Mucosa of descending colon (tissue), 3 donors: Measurements from ENCODE around the gene INPP5F. TPM values are rescaled to one million over a fixed set of nuclear protein-coding genes. Genes with fewer than 3 reads are reported as not detected.

ENCODE experiments used
- ATAC-seq: fragments of 200-7000 bp; cut with Tn5 transposase; one replicate; pipeline ENCODE4 v1.9.1; 2020; ENCODE audit warnings: mild to moderate bottlenecking, moderate library complexity
- DNase-seq, 3 donors: peaks; one replicate each; pipeline ENCODE4 v3.0.0-alpha.2; 2020
- H3K36me3 ChIP-seq: fragments of 200-600 bp; one replicate; pipeline ENCODE4 v1.8.0; 2021; ENCODE audit warnings: low read depth, mild to moderate bottlenecking
- H3K4me1 ChIP-seq: fragments of 200-600 bp; one replicate; pipeline ENCODE4 v1.8.0; 2021; ENCODE audit warnings: low read depth, mild to moderate bottlenecking
- H3K4me3 ChIP-seq: fragments of 200-600 bp; one replicate; pipeline ENCODE4 v1.8.0; 2021; ENCODE audit warnings: mild to moderate bottlenecking
- H3K9me3 ChIP-seq: fragments of 200-600 bp; one replicate; pipeline ENCODE4 v1.8.0; 2021; ENCODE audit warnings: mild to moderate bottlenecking
- intact Hi-C, 2 donors: fragments of 100-400 bp; cut with DNase I in 1 of 2; cut with micrococcal nuclease in 1 of 2; formaldehyde crosslinking; loops; one replicate each; pipeline versions ENCODE4 v1.11.0 to v1.11.1; 2022; cut with DNase I, micrococcal nuclease
- total RNA-seq, 3 donors: library from RNA; stranded (reverse); fragmentation: NEBNext Ultra II Directional in 2 of 3; extraction: Animal tissue kit (Norgen Biotek cat#: 25700) in 2 of 3; gene quantifications; one replicate each; pipeline versions ENCODE4 v1.2.1 to v1.2.4, GENCODE V29; 2021 to 2023
- TF ChIP-seq, protein P1 (sequence below): fragments of 200-600 bp; IDR thresholded peaks from one replicate; pipeline ENCODE4 v1.8.0; 2022; ENCODE audit warnings: antibody characterized with exemption, mild to moderate bottlenecking
- donor health status: DM: no; HTN: no; CAD: no; lungs with moderate emphysema.
- donor health status: DM: no; HTN: no; CAD: no.
- donor health status: DM: no; HTN: yes; CAD: no.

INPP5F gene
- total RNA-seq, 3 donors from 2014 or later: 12.5 to 19.9 (median 13.2) TPM

DNA sequence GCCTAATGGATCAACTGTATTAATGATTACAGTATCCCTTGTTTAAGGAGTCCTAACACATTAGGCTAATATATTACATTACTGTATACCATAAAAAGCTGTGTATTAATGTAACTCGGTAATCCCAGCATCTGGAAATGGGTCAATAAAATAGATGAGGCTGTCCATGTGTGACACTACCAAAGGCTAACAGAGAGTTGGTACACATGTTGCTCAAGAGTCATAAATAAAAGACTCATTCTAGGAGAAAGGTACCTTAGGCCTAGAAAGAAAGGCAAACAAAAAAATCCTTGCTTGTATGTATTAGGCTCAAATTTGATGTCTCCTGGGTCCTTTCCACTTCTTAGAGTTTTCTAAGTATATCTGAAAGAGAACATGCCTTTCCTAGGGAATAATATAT, 132.2 kb downstream of the INPP5F start:
- Histone ChIP-seq H3K9me3 (no peaks in the 10 kb centered on the region), H3K4me3 (no peak overlapping the region), H3K4me1 (peaks cover 3% of the 10 kb centered on the region), H3K36me3 (no peaks in the 10 kb centered on the region)
- DNase-seq (no peak), ATAC-seq (no peak)
- TF ChIP-seq, protein P1, sequence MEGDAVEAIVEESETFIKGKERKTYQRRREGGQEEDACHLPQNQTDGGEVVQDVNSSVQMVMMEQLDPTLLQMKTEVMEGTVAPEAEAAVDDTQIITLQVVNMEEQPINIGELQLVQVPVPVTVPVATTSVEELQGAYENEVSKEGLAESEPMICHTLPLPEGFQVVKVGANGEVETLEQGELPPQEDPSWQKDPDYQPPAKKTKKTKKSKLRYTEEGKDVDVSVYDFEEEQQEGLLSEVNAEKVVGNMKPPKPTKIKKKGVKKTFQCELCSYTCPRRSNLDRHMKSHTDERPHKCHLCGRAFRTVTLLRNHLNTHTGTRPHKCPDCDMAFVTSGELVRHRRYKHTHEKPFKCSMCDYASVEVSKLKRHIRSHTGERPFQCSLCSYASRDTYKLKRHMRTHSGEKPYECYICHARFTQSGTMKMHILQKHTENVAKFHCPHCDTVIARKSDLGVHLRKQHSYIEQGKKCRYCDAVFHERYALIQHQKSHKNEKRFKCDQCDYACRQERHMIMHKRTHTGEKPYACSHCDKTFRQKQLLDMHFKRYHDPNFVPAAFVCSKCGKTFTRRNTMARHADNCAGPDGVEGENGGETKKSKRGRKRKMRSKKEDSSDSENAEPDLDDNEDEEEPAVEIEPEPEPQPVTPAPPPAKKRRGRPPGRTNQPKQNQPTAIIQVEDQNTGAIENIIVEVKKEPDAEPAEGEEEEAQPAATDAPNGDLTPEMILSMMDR: no peak
- intact Hi-C loops: loop anchor here in 1 of 2 donors (10.0 kb wide), 1 partner anchor 173 kb away; no protein-coding TSS in a partner anchor

DNA sequence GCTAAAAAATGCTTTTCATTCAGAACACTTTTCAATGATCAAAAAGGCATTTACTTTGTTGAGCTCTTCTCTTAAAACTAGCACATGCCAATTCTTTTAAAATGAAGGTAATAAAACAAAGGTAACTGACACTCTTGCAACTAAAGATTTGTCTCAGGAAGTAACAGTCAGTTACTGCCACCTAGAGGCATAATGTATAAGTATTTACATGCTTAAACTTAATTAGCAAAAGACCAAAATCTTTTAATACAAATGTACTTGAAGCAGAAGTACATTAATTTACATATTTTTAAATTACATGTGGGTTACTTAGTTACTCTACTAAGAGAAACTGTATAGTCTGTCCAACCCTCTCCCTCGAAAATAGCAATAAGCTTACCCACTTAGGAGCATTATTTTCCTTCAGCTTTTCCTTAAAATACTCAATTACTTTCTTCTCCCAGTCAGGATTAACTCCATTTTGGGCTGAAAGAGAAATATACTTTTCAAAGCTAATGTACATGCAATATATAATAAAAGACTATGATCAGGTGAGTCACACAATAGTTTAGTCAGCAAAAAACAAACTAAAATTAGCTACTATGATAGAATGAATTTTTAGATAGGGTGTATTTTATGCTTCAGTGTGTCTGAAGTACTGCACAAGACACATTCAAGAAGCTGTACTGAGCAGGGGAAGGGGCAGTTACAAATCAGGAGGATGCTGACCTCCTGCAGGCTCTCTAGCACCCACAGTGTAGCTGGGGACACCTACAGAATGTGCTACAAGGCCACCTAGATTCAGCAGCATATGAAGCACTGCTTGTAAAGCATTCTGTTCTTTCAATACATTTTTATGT, 133.8 kb downstream of the INPP5F start:
- ATAC-seq (peak; percentile 65), DNase-seq (no peak)
- intact Hi-C loops: loop anchor here (10.0 kb wide), 2 partner anchors 115 to 175 kb away; no protein-coding TSS in a partner anchor
- no peaks in the 10 kb centered on the region for H3K9me3 ChIP-seq
- H3K36me3 ChIP-seq: no peaks in the 10 kb centered on the region
- peaks cover 3% of the 10 kb centered on the region for H3K4me1 ChIP-seq
- TF ChIP-seq, protein P1: peak; percentile 22
- H3K4me3 ChIP-seq: no peak overlapping the region

DNA sequence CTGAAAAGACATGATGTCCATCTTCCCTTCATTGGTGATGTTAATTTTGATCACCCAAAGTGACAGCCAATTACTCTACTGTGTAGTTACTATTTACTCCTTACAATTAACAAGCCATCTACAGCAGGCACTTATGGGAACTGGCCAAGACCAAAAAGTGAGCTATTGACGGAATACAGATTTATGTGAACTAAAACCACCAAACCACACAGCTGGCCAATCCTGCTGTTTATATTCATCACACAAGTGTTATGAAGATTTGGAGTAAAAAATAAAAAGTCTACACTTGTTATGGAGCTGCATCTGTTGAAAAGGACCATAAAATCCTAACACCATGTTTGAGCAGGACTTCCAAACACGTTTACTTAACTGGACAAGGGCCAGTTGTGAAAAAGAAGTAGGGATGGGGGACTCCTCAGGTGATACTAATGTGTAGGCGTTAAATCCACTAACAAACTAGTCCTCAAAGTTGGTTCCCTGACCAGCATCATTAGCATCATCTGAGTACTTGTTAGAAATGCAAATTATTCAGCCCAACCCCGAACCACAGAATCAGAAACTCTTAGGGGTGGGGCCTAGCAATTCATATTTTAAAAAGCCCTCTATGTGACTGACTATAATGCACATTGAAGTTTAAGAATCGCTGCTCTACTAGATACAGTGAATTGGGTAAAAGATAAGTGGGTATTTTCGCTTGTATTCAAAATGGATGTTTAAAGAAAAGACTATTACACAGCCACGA, 135.2 kb downstream of the INPP5F start:
- no peak overlapping the region for H3K4me3 ChIP-seq
- DNase-seq: no peak
- intact Hi-C loops: loop anchor here in 1 of 2 donors (10.0 kb wide), 1 partner anchor 116 kb away; no protein-coding TSS in a partner anchor
- ATAC-seq: no peak
- no peaks in the 10 kb centered on the region for H3K9me3 ChIP-seq
- TF ChIP-seq, protein P1: no peak
- peaks cover 3% of the 10 kb centered on the region for H3K4me1 ChIP-seq
- H3K36me3 ChIP-seq: no peaks in the 10 kb centered on the region

DNA sequence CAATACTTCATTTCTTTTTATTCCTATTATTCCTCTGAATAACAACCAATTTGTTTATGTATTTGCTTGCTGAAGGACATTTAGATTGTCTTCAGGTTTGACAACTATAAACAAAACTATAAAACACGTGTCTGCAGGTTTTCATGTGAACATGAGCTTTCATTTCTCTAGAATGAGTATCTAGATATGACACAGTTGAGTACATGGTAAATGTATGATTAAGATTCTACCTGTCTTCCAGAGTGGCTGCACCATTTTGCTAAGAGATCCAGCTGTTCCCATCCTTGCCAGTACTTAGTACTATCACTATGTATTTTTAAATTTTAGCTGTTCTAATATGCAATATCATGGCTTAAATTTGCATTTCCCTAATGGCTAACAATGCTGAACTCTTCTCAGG, 136.7 kb downstream of the INPP5F start:
- no peak for ATAC-seq
- Histone ChIP-seq H3K4me1 (peaks cover 3% of the 10 kb centered on the region), H3K9me3 (no peaks in the 10 kb centered on the region), H3K36me3 (no peaks in the 10 kb centered on the region), H3K4me3 (no peak overlapping the region)
- TF ChIP-seq, protein P1: no peak
- intact Hi-C loops: loop anchor here in 1 of 2 donors (10.0 kb wide), 1 partner anchor 118 kb away; no protein-coding TSS in a partner anchor
- no peak for DNase-seq

DNA sequence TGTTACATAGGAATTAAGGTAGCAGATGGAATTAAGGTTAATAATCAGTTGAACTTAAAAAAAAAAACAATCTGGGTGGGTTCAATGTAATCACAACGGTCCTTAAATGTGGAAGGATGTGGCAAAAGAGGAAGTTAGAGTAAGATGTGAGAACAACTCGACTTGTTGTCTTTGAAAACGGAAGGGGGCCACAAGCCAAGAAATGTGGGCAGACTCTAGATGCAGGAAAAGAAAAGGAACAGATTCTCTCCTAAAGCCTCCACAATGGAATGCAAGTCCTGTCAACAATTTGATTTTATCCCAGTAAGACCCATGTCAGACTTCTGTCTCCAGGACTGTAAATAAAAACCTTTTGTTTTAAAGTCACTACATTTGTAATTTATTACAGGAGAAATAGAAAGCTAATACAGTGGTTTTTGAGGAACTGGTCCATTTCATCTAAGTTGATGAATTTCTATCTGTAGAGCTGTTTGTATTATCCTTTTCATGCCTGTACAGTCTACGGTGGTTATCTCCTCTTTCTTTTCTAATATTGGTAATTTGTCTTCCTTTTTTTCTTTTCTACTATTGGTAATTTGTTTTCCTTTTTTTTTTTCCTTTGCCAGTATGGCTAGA, 138.2 kb downstream of the INPP5F start:
- intact Hi-C loops: loop anchor here in 1 of 2 donors (10.0 kb wide), 1 partner anchor 119 kb away; no protein-coding TSS in a partner anchor

More for the DNA sequence above, 138.2 kb downstream of the INPP5F start:
- ATAC-seq (no peak), DNase-seq (no peak)
- no peak overlapping the region for H3K4me3 ChIP-seq
- TF ChIP-seq, protein P1: no peak
- H3K9me3 ChIP-seq: no peaks in the 10 kb centered on the region
- H3K36me3 ChIP-seq: no peaks in the 10 kb centered on the region
- H3K4me1 ChIP-seq: peaks cover 3% of the 10 kb centered on the region
